Transverse colon (tissue), 4 donors: ENCODE measurements around the gene PBX1. TPM values are rescaled to one million over a fixed set of nuclear protein-coding genes. Genes with fewer than 3 reads are reported as not detected.
A peak's percentile ranks its signal among the peaks of the same experiment; 100 is the strongest.

ENCODE experiments used
- DNase-seq: peaks from one replicate; pipeline ENCODE4 v3.0.0-alpha.2; 2019
- H3K27ac ChIP-seq, 4 donors: fragments of 200-600 bp; sonication (generic); 2 replicates each; pipeline ENCODE4 v1.5.1; 2016 to 2018; ENCODE audit warnings: inconsistent platforms in 4 of 4
- H3K27me3 ChIP-seq: fragments of 200-600 bp; sonication (generic); 2 replicates; pipeline ENCODE4 v1.5.1; 2017; ENCODE audit warnings: inconsistent platforms
- H3K36me3 ChIP-seq, 4 donors: fragments of 200-600 bp; sonication (generic); 2 replicates each; pipeline ENCODE4 v1.5.1; 2017 to 2019; ENCODE audit warnings: inconsistent platforms in 4 of 4
- H3K4me1 ChIP-seq, 4 donors: fragments of 200-600 bp; sonication (generic); 2 replicates each; pipeline ENCODE4 v1.5.1; 2017 to 2020; ENCODE audit warnings: inconsistent platforms in 4 of 4
- H3K4me3 ChIP-seq, 4 donors: fragments of 200-600 bp; sonication (generic); 1 replicate in 1 of 4; 2 replicates in 3 of 4; pipeline versions ENCODE4 v1.5.1 to v1.6.1; 2017 to 2019; ENCODE audit warnings: inconsistent platforms in 4 of 4
- H3K9me3 ChIP-seq, 2 donors: fragments of 200-600 bp; sonication (generic); 2 replicates each; pipeline ENCODE4 v1.5.1; 2017 to 2019; ENCODE audit warnings: inconsistent platforms in 2 of 2
- EP300 ChIP-seq: sonication (generic); formaldehyde crosslinking; IDR thresholded peaks from one replicate; pipeline ENCODE4 v1.6.1; 2017; ENCODE audit warnings: antibody characterized with exemption, low read depth
- POLR2A ChIP-seq: fragments of 450-650 bp; IDR thresholded peaks from one replicate; pipeline ENCODE4 v1.6.1; 2016; ENCODE audit warnings: antibody characterized with exemption, mild to moderate bottlenecking, moderate library complexity
- POLR2AphosphoS5 ChIP-seq, 3 donors: sonication (generic); formaldehyde crosslinking; IDR thresholded peaks; one replicate each; pipeline ENCODE4 v1.6.1; 2016; ENCODE audit warnings: antibody characterized with exemption in 3 of 3
- WGBS, 2 donors: methylation state at CpG; one replicate each; pipeline ENCODE4 v1.1.5; 2018; ENCODE audit warnings: low coverage in 1 of 2; 5-methylcytosine and 5-hydroxymethylcytosine counted together
- in situ Hi-C, 4 donors: fragments of 200-750 bp; cut with MboI; loops; one replicate each; pipeline versions ENCODE4 v1.15.0 to v1.15.1; 2017; ENCODE audit warnings: low sequenced_read_pairs in 3 of 4, low pct_ligation_motif_present in 1 of 4, low pct_unique_long_range_greater_than_20kb in 1 of 4
- intact Hi-C: fragments of 100-400 bp; cut with DNase I; formaldehyde crosslinking; loops from one replicate; pipeline ENCODE4 v1.15.1; 2023; ENCODE audit warnings: low total_unique reads
- total RNA-seq, 4 donors: library from RNA; depleted of rRNA; stranded (reverse); fragments of >200 nt; gene quantifications; one replicate each; pipeline ENCODE4 v1.1.0, GENCODE V29; 2016
- TF ChIP-seq, protein P1 (sequence below), 5 experiments: fragments of 200-600 bp in 3 of 5; fragments of 450-650 bp in 2 of 5; sonication (generic) in 3 of 5; IDR thresholded peaks; 1 replicate in 2 of 5; 2 replicates in 3 of 5; pipeline ENCODE4 v1.5.1; 2016 to 2017; ENCODE audit warnings: antibody characterized with exemption in 5 of 5, inconsistent platforms in 3 of 5, mild to moderate bottlenecking in 2 of 5, moderate library complexity in 1 of 5

Gene PBX1
- total RNA-seq, 4 donors from 2014 or later = 46.8 to 77.2 (median 50.7) TPM

DNA sequence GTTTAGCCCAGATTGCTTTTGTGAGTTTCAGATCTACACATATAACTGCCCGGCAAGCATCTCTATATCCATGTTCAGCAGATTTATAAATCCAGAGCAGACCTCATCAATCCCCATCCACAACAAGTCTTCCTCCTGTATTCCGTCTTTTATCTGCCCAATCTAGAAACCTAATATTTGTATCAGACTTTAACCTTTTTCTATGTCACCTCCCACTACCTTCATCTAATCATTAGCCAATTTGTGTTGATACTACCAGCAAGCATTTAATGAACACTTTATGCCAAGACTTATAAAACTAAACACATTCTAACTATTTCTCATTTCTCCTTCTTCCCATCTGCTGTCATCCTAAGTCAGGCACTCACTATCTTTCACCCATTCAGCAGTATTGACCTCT is 135.5 kb downstream of the PBX1 start:
- intact Hi-C loops = no loop called here
- TF ChIP-seq, protein P1, sequence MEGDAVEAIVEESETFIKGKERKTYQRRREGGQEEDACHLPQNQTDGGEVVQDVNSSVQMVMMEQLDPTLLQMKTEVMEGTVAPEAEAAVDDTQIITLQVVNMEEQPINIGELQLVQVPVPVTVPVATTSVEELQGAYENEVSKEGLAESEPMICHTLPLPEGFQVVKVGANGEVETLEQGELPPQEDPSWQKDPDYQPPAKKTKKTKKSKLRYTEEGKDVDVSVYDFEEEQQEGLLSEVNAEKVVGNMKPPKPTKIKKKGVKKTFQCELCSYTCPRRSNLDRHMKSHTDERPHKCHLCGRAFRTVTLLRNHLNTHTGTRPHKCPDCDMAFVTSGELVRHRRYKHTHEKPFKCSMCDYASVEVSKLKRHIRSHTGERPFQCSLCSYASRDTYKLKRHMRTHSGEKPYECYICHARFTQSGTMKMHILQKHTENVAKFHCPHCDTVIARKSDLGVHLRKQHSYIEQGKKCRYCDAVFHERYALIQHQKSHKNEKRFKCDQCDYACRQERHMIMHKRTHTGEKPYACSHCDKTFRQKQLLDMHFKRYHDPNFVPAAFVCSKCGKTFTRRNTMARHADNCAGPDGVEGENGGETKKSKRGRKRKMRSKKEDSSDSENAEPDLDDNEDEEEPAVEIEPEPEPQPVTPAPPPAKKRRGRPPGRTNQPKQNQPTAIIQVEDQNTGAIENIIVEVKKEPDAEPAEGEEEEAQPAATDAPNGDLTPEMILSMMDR (IDR thresholded peaks at IDR 0.05) = no peak
- no peak for TF ChIP-seq POLR2A
- TF ChIP-seq POLR2AphosphoS5 (IDR thresholded peaks at IDR 0.05) = no peak
- no peaks in the 10 kb centered on the region for H3K27me3 ChIP-seq
- no peaks in the 10 kb centered on the region for H3K9me3 ChIP-seq
- H3K27ac ChIP-seq = no peak overlapping the region
- DNase-seq = no peak
- in situ Hi-C loops = no loop called here
- H3K36me3 ChIP-seq = no peaks in the 10 kb centered on the region
- peaks cover 0 to 6% (median 0%) of the 10 kb centered on the region in 4 donors for H3K4me1 ChIP-seq
- WGBS, 2 donors = 86 to 96% methylated on average over 2 of the region's 2 CpGs
- H3K4me3 ChIP-seq = no peak overlapping the region

DNA sequence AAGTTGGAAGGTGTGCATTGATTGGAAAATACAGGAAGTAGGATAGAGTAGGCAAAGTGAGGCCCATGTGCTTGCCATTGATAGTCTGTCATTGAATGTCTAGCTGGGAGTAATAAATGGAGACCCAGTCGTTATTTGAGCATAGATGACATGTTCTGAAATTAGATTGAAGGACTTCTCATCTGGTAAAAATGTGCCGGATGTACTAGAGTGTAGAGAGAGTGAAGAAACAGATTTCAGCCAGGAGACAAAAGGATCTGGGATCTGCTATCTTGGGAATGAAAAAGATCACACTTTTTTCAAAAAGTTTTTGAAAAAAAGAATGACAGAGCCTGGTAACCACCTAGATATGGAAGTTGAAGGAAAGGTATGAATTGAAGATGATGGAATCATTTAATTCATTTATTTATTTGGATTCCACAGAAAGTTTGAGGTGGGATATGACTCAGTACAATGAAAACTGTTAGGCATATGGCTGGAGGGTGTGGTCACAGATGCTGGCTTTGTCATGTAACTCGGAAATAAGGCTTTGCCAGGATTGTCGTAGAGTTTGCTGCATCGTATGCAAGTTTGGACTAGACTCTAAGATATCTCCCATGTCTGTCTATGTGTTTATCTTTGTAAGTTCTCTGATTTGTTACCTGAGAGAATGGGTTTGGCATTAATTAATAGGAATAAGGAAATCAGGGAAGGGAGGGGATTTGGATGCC is 137.1 kb downstream of the PBX1 start:
- in situ Hi-C loops = no loop called here
- Histone ChIP-seq H3K36me3 (no peaks in the 10 kb centered on the region), H3K27me3 (no peaks in the 10 kb centered on the region), H3K9me3 (no peaks in the 10 kb centered on the region), H3K27ac (no peak overlapping the region), H3K4me3 (no peak overlapping the region), H3K4me1 (peaks cover 0 to 3% (median 0%) of the 10 kb centered on the region in 4 donors)
- DNase-seq = no peak
- intact Hi-C loops = no loop called here
- 71 to 85% methylated on average over 4 to 5 of the region's 5 CpGs for WGBS, 2 donors
- TF ChIP-seq EP300 (no peak), POLR2AphosphoS5 (IDR thresholded peaks at IDR 0.05) (no peak), POLR2A (no peak)
- TF ChIP-seq, protein P1 (IDR thresholded peaks at IDR 0.05) = no peak

DNA sequence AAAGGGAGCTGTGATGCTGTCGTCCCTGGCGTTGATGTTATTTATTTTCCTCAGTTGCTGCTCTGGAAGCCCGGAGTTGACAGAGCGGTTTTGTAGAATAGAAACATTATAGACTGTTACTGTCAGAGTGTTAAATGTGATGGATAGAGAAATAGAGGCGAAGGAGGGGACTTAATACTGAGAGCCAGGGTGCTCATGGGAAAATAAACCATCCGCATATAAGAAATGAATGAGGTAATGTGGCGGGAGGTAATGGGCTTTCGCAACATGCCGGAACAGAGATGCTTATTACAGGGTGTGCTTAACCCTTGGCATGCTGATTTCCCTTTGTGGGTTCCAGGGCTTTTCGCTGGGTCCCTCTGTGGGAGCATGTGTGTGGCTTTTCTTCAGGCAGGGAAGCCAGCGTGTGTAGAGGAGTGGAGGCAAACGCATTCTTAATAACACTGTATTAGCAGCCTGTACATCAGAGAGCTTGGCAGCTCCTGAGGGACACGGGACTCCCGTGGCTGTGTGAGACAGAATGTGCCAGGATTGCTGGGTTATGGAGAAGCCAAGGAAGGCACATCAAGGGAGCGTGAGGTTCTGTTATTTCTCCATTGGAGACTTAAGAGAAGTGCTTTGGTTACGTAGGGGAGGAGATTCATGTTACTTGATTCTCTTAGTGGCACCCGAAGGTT is 141.0 kb downstream of the PBX1 start:
- 75% methylated on average over 12 to 17 of the region's 17 CpGs for WGBS, 2 donors
- in situ Hi-C loops = no loop called here
- H3K36me3 ChIP-seq = no peaks in the 10 kb centered on the region
- H3K4me1 ChIP-seq = peaks cover 10 to 34% (median 15%) of the 10 kb centered on the region in 4 donors
- peak; percentile 80 for TF ChIP-seq EP300
- TF ChIP-seq POLR2AphosphoS5 (IDR thresholded peaks at IDR 0.05) = peak; percentile 18 to 67 (median 61)
- TF ChIP-seq, protein P1 (IDR thresholded peaks at IDR 0.05) = no peak
- no peak for TF ChIP-seq POLR2A
- intact Hi-C loops = loop anchor here (10.0 kb wide), 1 partner anchor 85 kb away; no protein-coding TSS in a partner anchor
- H3K27me3 ChIP-seq = no peaks in the 10 kb centered on the region
- peak overlapping the region; percentile 28 to 86 (median 66) for H3K27ac ChIP-seq
- H3K9me3 ChIP-seq = no peaks in the 10 kb centered on the region
- DNase-seq = peak; percentile 15
- H3K4me3 ChIP-seq = no peak overlapping the region

DNA sequence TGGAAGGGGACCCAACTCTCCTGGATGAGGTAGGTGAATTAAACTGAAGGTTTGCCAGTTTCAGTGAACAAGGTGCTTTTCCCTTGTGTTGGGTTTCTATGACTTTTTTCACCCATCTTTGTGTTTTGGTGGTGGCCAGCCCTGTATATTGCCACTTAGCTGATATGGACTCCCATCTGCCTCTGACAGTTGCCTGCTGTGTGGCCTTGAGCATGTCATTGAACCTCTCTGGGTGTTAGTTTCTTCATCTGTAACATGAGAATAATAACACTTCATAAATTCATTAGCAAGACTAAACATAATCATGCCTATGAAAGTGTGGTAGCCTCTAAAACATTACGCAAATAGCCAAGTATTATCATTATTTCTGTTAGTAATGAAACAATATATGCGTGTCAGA is 141.7 kb downstream of the PBX1 start:
- DNase-seq = no peak
- H3K27ac ChIP-seq = peak overlapping the region; percentile 28 to 86 (median 66)
- no peaks in the 10 kb centered on the region for H3K27me3 ChIP-seq
- no peak overlapping the region for H3K4me3 ChIP-seq
- intact Hi-C loops = loop anchor here (10.0 kb wide), 1 partner anchor 84 kb away; no protein-coding TSS in a partner anchor
- in situ Hi-C loops = no loop called here
- H3K9me3 ChIP-seq = no peaks in the 10 kb centered on the region
- peaks cover 11 to 42% (median 20%) of the 10 kb centered on the region in 4 donors for H3K4me1 ChIP-seq
- no peaks in the 10 kb centered on the region for H3K36me3 ChIP-seq
- TF ChIP-seq POLR2A (no peak), POLR2AphosphoS5 (IDR thresholded peaks at IDR 0.05) (no peak), EP300 (no peak)
- TF ChIP-seq, protein P1 (IDR thresholded peaks at IDR 0.05) = no peak
- WGBS, 2 donors = 95 to 96% methylated on average over 2 of the region's 2 CpGs
